Heart left ventricle (tissue), 13 donors: ENCODE results near the gene GPR153.

Experiments
- CTCF ChIP-seq, 12 donors: fragments of 200-600 bp; sonication (generic) in 4 of 12; IDR thresholded peaks; one replicate each; pipeline versions ENCODE4 v1.5.0 to v1.8.0; 2018 to 2022; ENCODE audit warnings: antibody characterized with exemption in 12 of 12, mild to moderate bottlenecking in 5 of 12
- POLR2A ChIP-seq, 2 donors: fragments of 450-650 bp; IDR thresholded peaks; one replicate each; pipeline ENCODE4 v1.6.1; 2017; ENCODE audit warnings: antibody characterized with exemption in 2 of 2, mild to moderate bottlenecking in 2 of 2, moderate library complexity in 2 of 2
- donor health status: ischemic (EF 13 %, LVEDD 7.1; RV severe dilation, severe dysfunction).
- donor health status: DM: no; HTN: yes; CAD: no.
- donor health status: DM: no; HTN: no; CAD: no.
- donor health status: ischemic (EF 25% LVEDD 6.9; RV normal size, moderate dysfunction).
- donor health status: ischemic (EF 25% LVEDD 5.7; RV mildly dilated, moderate dysfunction).
- donor health status: ischemic (EF 35%, LVEDD 5.7; RV mildly dilated, moderate dysfunction).
- donor health status: nonischemic (EF 11% LVEDD 7.7; RV severe dilation, severe dysfunction).
- donor health status: DM: yes; HTN: yes; CAD: no.
- donor health status: PGD.
- donor health status: ischemic (EF 29% LVEDD 5.4; RV normal size, mild dysfunction).
- donor health status: nonischemic (EF 23%, LVEDD 6.1; RV moderate dilation, normal function).

GRCh38 chr1:6198646-6199297, 62.1 kb downstream of the GPR153 start:
- TF ChIP-seq CTCF (IDR thresholded peaks at IDR 0.05) = no peak
- no peak for TF ChIP-seq POLR2A (IDR thresholded peaks at IDR 0.05)
